ENCODE results near the gene PEPD.

The PEPD gene

GRCh38 chr19:33392341-33393285 lies 129.0 kb downstream of the PEPD start:
- no peak for DNase-seq

- no peak for DNase-seq
Measured at GRCh38 chr19:33391631-33392249, 129.9 kb downstream of the PEPD start.

GRCh38 chr19:33390908-33391630 lies 130.5 kb downstream of the PEPD start:
- no peak for DNase-seq

- no peak for DNase-seq
Measured at GRCh38 chr19:33390101-33390907, 131.3 kb downstream of the PEPD start.

- DNase-seq: no peak
Measured at GRCh38 chr19:33389421-33390100, 132.0 kb downstream of the PEPD start.

GRCh38 chr19:33388725-33389420 lies 132.7 kb downstream of the PEPD start:
- DNase-seq: no peak

GRCh38 chr19:33388231-33388724 lies 133.3 kb downstream of the PEPD start:
- no peak for DNase-seq

GRCh38 chr19:33387351-33388230 lies 134.0 kb downstream of the PEPD start:
- DNase-seq: no peak

- no peak for DNase-seq
Measured at GRCh38 chr19:33386361-33386858, 135.2 kb downstream of the PEPD start.

- no peak for DNase-seq
Measured at GRCh38 chr19:33385956-33386355, 135.6 kb downstream of the PEPD start.

- no peak for DNase-seq
Measured at GRCh38 chr19:33384983-33385382, 136.6 kb downstream of the PEPD start.

- DNase-seq: no peak
Measured at GRCh38 chr19:33383720-33384292, 137.8 kb downstream of the PEPD start.

GRCh38 chr19:33382982-33383381 lies 138.6 kb downstream of the PEPD start:
- DNase-seq: no peak

- no peak for DNase-seq
Measured at GRCh38 chr19:33382006-33382405, 139.6 kb downstream of the PEPD start.

- DNase-seq: no peak
Measured at GRCh38 chr19:33381101-33381500, 140.5 kb downstream of the PEPD start.

- no peak for DNase-seq
Measured at GRCh38 chr19:33379151-33379829, 142.3 kb downstream of the PEPD start.

GRCh38 chr19:33377586-33378475 lies 143.8 kb downstream of the PEPD start:
- DNase-seq: no peak
